Endothelial cell of umbilical vein (primary cell): ENCODE data around the gene AGK. TPM values are rescaled to one million over a fixed set of nuclear protein-coding genes. Genes with fewer than 3 reads are reported as not detected.
A peak's percentile ranks its signal among the peaks of the same experiment; 100 is the strongest.

Experiments used
- BruUV-seq: library from RNA; stranded (reverse); fragments of 400-500 nt; replicated peaks from 2 replicates; lab custom pipeline; 2021; lab: Mats Ljungman, UMichigan
- CTCF ChIA-PET: fragments of 300-600, 350-600 bp; sonication (Branson Sonifier 250); formaldehyde crosslinking; loops from one replicate; lab custom pipeline; 2021; ENCODE audit warnings: antibody characterized with exemption, inconsistent platforms; lab: Charles Lee
- POLR2A ChIA-PET: fragments of 300-600, 350-600 bp; sonication (Branson Sonifier 250); formaldehyde crosslinking; loops from one replicate; lab custom pipeline; 2021; ENCODE audit warnings: antibody characterized with exemption, inconsistent platforms; lab: Charles Lee
- DNase-seq: peaks from one replicate; pipeline ENCODE4 v3.0.0-alpha.2; 2011; ENCODE audit warnings: low read depth, low spot score
- FAIRE-seq: peaks from 2 replicates; lab custom pipeline; 2011; peaks lifted over from hg19 to GRCh38; lab: Jason Lieb, UNC
- H2AFZ ChIP-seq: 2 replicates; pipeline ENCODE4 v1.6.0; 2012; ENCODE audit warnings: low read depth, low read length, control low read depth, inconsistent platforms
- H3K27ac ChIP-seq: 2 replicates; pipeline ENCODE4 v1.5.1; 2011; ENCODE audit warnings: low read depth, mild to moderate bottlenecking, control low read depth, low read length, moderate library complexity; ENCODE audit not compliant: insufficient read depth
- H3K27me3 ChIP-seq, 2 experiments: 2 replicates each; pipeline versions ENCODE4 v1.6.0 to v1.6.1; 2011; ENCODE audit warnings: low read length in 2 of 2, mixed read lengths in 1 of 2; ENCODE audit not compliant: control insufficient read depth in 2 of 2, insufficient read depth in 2 of 2
- H3K36me3 ChIP-seq, 2 experiments: 2 replicates in 1 of 2; 3 replicates in 1 of 2; pipeline ENCODE4 v1.5.1; 2011; ENCODE audit warnings: low read length in 2 of 2, mild to moderate bottlenecking in 1 of 2, moderate library complexity in 1 of 2; ENCODE audit not compliant: control insufficient read depth in 2 of 2, insufficient read depth in 2 of 2; ENCODE audit errors: extremely low read depth in 1 of 2
- H3K4me1 ChIP-seq: 3 replicates; pipeline ENCODE4 v1.5.1; 2011; ENCODE audit warnings: mild to moderate bottlenecking, low read length; ENCODE audit not compliant: control insufficient read depth, insufficient read depth; ENCODE audit errors: extremely low read depth
- H3K4me2 ChIP-seq: 2 replicates; pipeline ENCODE4 v1.6.1; 2011; ENCODE audit warnings: low read length, control low read depth, mixed read lengths; ENCODE audit not compliant: insufficient read depth
- H3K4me3 ChIP-seq, 3 experiments: fragments of 200-600 bp in 1 of 3; sonication (generic), shearing (Covaris generic) in 1 of 3; replicated peaks in 1 of 3; 2 replicates each; pipeline ENCODE4 v1.5.1; 2011 to 2016; ENCODE audit warnings: control low read depth in 3 of 3, low read length in 3 of 3, mild to moderate bottlenecking in 2 of 3, inconsistent platforms in 1 of 3, low read depth in 1 of 3, moderate library complexity in 1 of 3; ENCODE audit not compliant: insufficient read depth in 1 of 3
- H3K79me2 ChIP-seq: 2 replicates; pipeline ENCODE4 v1.6.0; 2012; ENCODE audit warnings: low read length, inconsistent platforms; ENCODE audit not compliant: control insufficient read depth, insufficient read depth
- H3K9ac ChIP-seq: replicated peaks from 2 replicates; pipeline ENCODE3; 2011; ENCODE audit warnings: low read length, control low read depth; ENCODE audit not compliant: insufficient read depth; ENCODE audit errors: extremely low read depth
- H3K9me1 ChIP-seq: replicated peaks from 3 replicates; pipeline ENCODE4 v1.6.0; 2011; ENCODE audit warnings: mild to moderate bottlenecking, low read length; ENCODE audit not compliant: control insufficient read depth, insufficient read depth; ENCODE audit errors: extremely low read depth
- H3K9me3 ChIP-seq: replicated peaks from 2 replicates; pipeline ENCODE4 v1.5.1; 2012; ENCODE audit warnings: low read length, inconsistent platforms; ENCODE audit not compliant: control insufficient read depth, insufficient read depth
- H4K20me1 ChIP-seq: replicated peaks from 2 replicates; pipeline ENCODE3; 2011; ENCODE audit warnings: mild to moderate bottlenecking, low read length; ENCODE audit not compliant: control insufficient read depth, insufficient read depth; ENCODE audit errors: extremely low read depth
- CTCF ChIP-seq, 2 donors: IDR thresholded peaks; 1 replicate in 1 of 2; 2 replicates in 1 of 2; pipeline ENCODE4 v1.5.1; 2011; ENCODE audit warnings: low read length in 2 of 2, mild to moderate bottlenecking in 2 of 2, moderate library complexity in 2 of 2, control low read depth in 1 of 2, inconsistent platforms in 1 of 2, low read depth in 1 of 2; ENCODE audit not compliant: insufficient read depth in 1 of 2; ENCODE audit errors: extremely low read depth in 1 of 2
- EZH2 ChIP-seq: IDR thresholded peaks from 2 replicates; pipeline ENCODE4 v1.6.1; 2012; ENCODE audit warnings: borderline replicate concordance, low read depth, mild to moderate bottlenecking, moderate library complexity, low read length, inconsistent platforms; ENCODE audit not compliant: severe bottlenecking
- FOS ChIP-seq: IDR thresholded peaks from 2 replicates; pipeline ENCODE4 v1.6.1; 2011; ENCODE audit warnings: mild to moderate bottlenecking, low read length, moderate library complexity, borderline replicate concordance; ENCODE audit not compliant: insufficient read depth
- GATA2 ChIP-seq: IDR thresholded peaks from 2 replicates; pipeline ENCODE4 v1.7.0; 2011; ENCODE audit warnings: low read depth, mild to moderate bottlenecking, moderate library complexity, mixed read lengths, low read length; ENCODE audit not compliant: insufficient read length, insufficient read depth
- JUN ChIP-seq: IDR thresholded peaks from 2 replicates; pipeline ENCODE4 v1.6.1; 2011; ENCODE audit warnings: borderline replicate concordance, low read depth; ENCODE audit not compliant: insufficient read length, insufficient read depth
- MAX ChIP-seq: IDR thresholded peaks from 2 replicates; pipeline ENCODE4 v1.6.1; 2011; ENCODE audit not compliant: insufficient read depth, insufficient read length
- MYC ChIP-seq: IDR thresholded peaks from one replicate; pipeline ENCODE4 v1.6.1; 2011; ENCODE audit warnings: mild to moderate bottlenecking, low read depth, low read length
- POLR2A ChIP-seq: IDR thresholded peaks from 2 replicates; pipeline ENCODE4 v1.6.1; 2012; ENCODE audit warnings: low read depth, mild to moderate bottlenecking, control low read depth, low read length
- POLR2AphosphoS5 ChIP-seq: IDR thresholded peaks from 2 replicates; pipeline ENCODE4 v1.6.1; 2012; ENCODE audit warnings: low read depth, mild to moderate bottlenecking, control low read depth, low read length, moderate library complexity; ENCODE audit not compliant: insufficient read depth
- dilution Hi-C: fragments of 300-500 bp; cut with MboI; formaldehyde crosslinking; loops from one replicate; pipeline ENCODE4 v1.15.0; 2019; ENCODE audit warnings: low sequenced_read_pairs; ENCODE audit not compliant: extremely low pct_ligation_motif_present
- intact Hi-C: fragments of 100-400 bp; cut with micrococcal nuclease; formaldehyde crosslinking; loops from one replicate; pipeline ENCODE4 v1.10.0; 2022
- polyA plus RNA-seq, 4 experiments: library from polyadenylated mRNA; depleted of rRNA in 3 of 4; stranded (reverse) in 3 of 4; unstranded in 1 of 4; fragments of >200 nt; gene quantifications; 2 replicates each; pipeline versions ENCODE4 v1.2.1 to v1.2.3, GENCODE V29; 2011 to 2012; ENCODE audit warnings: missing spikeins in 1 of 4
- total RNA-seq: library from RNA; stranded (reverse); gene quantifications from 2 replicates; pipeline ENCODE4 v1.2.3, GENCODE V29; 2021

Gene AGK
- total and polyA plus RNA-seq, 2 donors (not counting 3 experiments of a cell fraction or from before 2014, with no cell fraction given), result 23.6 to 34.3 TPM

GRCh38 chr7:141551782-141552181 lies 572 bp downstream of the AGK start:
- Histone ChIP-seq H3K4me1 (peaks cover 13% of the 10 kb centered on the region), H3K9ac (peak overlapping the region; percentile 78), H3K27me3 (no peaks in the 10 kb centered on the region), H3K4me2 (peak overlapping the region; percentile 80), H3K9me3 (no peaks in the 10 kb centered on the region), H3K4me3 (peak overlapping the region; percentile 60 to 97 (median 82)), H4K20me1 (no peaks in the 10 kb centered on the region), H3K79me2 (peaks cover 19% of the 10 kb centered on the region), H2AFZ (peak overlapping the region; percentile 96), H3K36me3 (peaks cover 3 to 4% of the 10 kb centered on the region in 2 experiments), H3K27ac (peak overlapping the region; percentile 38), H3K9me1 (no peaks in the 10 kb centered on the region)
- no peak for FAIRE-seq
- TF ChIP-seq POLR2A (no peak), FOS (no peak), CTCF (IDR thresholded peaks at IDR 0.05; ENCODE audit: extremely low read depth in 1 of 2, insufficient read depth in 1 of 2, low read depth in 1 of 2, low read length in 2 of 2) (no peak), MAX (no peak), MYC (no peak), EZH2 (no peak), JUN (no peak), POLR2AphosphoS5 (no peak), GATA2 (no peak)
- DNase-seq, result no peak
- no TSS peak for BruUV-seq
- dilution Hi-C loops, result no loop called here
- intact Hi-C loops, result loop anchor here (1.0 to 5.0 kb wide), 6 partner anchors 99 to 537 kb away; partner anchors contain the start of genes MRPS33 and SSBP1
- CTCF ChIA-PET, result interaction anchor here (1.3 to 4.8 kb wide), 5 partner anchors 19 to 741 kb away, joined by 4 to 19 read pairs (median 6); partner anchors contain the start of genes MRPS33 and SSBP1
- POLR2A ChIA-PET, result interaction anchor here (0.7 kb wide), 1 partner anchor 98 kb away, joined by 3 read pairs; no protein-coding TSS in a partner anchor
